ENCODE data around the gene USP21. TPM values are rescaled to one million over a fixed set of nuclear protein-coding genes. Genes with fewer than 3 reads are reported as not detected.

The USP21 gene, protein sequence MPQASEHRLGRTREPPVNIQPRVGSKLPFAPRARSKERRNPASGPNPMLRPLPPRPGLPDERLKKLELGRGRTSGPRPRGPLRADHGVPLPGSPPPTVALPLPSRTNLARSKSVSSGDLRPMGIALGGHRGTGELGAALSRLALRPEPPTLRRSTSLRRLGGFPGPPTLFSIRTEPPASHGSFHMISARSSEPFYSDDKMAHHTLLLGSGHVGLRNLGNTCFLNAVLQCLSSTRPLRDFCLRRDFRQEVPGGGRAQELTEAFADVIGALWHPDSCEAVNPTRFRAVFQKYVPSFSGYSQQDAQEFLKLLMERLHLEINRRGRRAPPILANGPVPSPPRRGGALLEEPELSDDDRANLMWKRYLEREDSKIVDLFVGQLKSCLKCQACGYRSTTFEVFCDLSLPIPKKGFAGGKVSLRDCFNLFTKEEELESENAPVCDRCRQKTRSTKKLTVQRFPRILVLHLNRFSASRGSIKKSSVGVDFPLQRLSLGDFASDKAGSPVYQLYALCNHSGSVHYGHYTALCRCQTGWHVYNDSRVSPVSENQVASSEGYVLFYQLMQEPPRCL
- 7.7 and 8.5 TPM in 2 replicates for total RNA-seq

DNA sequence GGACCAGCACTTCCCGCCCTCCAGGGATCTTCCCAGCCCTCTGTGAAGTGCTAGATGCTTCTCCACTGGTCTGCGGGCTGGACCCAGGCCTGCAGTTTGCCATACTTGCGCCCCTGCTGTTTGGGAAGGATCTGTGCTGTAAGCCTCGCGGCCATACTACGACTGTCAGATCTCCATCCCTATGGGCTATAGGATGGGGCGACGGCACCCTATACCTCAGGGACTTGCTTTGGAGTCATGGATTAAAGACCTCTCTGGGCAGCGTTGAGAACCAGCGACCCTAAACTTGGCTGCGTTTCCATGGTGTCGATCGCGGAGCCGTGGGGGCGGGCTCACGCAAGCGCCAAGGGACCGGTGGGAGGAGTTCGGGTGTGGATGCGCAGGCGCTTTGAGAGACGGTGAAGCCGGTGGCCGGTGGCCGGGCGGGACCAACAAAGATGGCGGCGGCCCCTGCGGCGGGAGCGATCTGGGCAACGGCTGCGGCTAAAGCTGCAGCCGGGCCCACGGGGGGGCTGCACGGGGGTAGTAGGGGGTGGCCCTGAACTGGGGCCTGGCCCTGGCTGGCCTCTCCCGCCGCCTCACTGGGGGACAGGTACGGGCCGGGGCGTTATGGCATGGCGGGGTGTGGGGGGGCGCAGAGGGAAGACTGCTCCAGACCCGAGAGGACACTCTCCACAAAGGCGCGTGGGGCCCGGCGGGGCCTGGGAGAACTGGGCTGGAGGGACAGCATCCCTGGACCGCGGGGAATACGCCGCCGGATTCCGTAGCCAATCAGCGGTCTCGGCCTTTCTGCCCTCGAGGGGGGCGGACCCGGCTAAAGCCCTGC, at the start of gene USP21:
TSS of gene USP21 (plus strand) at position 414 of the 826 bp plus-strand sequence. CDS start 1,141 bp downstream, outside the sequence.

DNA sequence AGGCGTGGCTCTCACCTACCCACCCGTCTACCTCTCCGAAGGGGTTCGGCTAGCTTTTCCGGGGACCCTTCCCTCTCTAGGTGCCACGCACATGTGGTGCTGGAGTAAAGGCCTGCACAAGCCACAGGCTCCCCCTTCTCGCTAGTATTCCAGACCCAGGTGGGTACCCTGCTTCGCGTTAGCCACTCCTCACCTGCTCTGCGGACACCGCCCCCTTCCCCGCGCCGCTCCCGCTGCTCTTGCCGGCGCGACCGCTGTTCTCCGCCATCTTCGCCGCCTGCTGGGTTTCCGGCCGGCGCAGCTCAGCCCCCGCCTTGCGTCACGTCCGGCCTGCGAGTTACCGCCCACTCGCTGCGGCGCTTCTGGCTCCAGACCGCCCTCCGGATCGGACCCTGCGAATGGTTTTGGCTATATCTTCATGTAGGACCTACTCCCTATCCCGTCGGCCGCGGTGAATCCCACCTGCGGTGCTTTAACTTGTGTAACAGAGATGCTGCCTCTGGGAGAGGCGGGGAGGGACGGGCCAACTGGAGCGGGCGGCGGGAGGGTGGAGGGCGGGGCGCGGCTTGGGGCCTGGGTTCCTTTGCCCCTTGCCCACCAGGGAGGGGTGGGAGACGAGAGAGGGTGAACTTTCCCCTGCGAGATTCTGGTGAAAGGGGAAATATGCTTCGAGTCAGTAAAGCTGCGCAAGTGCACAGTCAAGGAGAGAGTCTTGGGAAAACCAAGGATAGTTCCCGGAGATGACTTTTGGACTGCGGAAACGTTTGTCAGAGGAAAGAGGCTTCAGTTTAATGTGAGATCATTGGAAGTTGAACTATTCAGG, 41.3 kb upstream of the USP21 start, which contains the start of the genes NIT1 and PFDN2:
TSS of gene NIT1 (plus strand) at position 347 of the 823 bp plus-strand sequence. CDS start at position 419, 72 bp downstream.
TSS of gene PFDN2 (minus strand) at position 279 of the 823 bp plus-strand sequence. CDS start at position 268, 11 bp downstream.

DNA sequence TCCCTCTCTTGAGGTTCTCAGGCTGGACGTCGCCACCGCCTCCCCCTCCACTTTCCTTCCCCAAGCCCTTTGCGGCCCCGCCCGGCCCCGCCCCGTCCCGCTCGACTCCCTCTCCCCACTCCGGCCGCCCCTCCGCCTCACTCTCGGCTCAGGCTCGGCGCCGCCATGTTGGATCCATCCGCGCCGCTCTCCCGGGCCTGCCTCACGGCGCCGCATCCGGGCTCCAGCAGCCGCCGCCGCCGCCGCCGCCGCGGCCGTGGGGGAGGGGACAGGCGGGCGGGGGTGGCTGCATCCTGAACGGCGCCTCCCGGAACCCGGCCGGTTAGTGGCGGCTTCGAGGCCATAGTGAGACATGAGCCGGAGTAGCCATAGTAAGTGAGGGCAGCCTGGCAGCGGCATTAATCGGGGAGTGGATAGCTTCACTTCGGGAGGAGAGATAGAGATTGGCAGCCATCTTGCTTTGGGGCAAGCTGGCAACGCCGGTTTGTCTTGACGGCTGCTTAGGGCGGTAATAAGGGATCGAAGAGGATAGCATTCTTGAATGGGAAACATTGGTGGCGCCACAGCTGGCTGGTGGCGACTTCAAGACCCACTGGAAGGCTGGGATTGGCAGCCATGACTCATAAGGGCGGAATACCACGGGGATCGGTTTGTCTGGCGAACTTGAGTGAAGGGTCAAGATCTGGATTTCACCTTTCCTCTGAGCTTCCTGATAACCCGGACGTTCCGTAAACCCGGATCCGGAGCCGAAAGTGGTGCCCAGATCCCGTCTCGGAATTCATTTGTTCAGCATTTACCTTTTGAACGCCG, 26.7 kb upstream of the USP21 start, which contains the start of gene DEDD:
TSS of gene DEDD (minus strand) at position 258 of the 810 bp plus-strand sequence. CDS start 8,205 bp downstream, outside the sequence.

DNA sequence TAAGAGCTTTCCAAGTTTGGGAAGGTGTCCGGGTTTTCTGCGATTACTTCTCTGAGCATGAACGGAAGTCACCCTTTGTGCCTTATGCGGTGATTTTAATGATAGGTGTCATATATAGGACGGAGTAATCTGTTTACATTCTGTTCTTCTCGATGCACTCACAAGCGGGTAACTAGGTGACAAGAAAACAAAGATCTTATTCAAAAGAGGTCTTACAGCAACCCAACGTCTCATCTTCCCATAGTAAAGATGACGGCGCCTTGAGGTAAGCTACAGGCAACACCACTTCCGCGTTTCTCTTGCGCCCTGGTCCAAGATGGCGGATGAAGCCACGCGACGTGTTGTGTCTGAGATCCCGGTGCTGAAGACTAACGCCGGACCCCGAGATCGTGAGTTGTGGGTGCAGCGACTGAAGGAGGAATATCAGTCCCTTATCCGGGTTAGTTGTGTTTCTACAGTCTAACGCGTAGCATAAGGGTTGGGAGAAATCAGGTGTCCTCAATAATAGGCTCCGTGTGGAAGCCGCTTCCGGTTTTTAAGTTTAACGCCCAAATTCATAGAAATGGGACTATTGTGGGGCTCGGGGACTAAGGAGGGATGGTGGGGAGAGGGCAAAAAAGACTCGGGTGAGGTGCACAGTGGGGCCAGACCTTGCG, 5.5 kb upstream of the USP21 start, which contains the start of gene UFC1:
TSS of gene UFC1 (plus strand) at position 297 of the 656 bp plus-strand sequence. CDS start at position 317, 20 bp downstream.

DNA sequence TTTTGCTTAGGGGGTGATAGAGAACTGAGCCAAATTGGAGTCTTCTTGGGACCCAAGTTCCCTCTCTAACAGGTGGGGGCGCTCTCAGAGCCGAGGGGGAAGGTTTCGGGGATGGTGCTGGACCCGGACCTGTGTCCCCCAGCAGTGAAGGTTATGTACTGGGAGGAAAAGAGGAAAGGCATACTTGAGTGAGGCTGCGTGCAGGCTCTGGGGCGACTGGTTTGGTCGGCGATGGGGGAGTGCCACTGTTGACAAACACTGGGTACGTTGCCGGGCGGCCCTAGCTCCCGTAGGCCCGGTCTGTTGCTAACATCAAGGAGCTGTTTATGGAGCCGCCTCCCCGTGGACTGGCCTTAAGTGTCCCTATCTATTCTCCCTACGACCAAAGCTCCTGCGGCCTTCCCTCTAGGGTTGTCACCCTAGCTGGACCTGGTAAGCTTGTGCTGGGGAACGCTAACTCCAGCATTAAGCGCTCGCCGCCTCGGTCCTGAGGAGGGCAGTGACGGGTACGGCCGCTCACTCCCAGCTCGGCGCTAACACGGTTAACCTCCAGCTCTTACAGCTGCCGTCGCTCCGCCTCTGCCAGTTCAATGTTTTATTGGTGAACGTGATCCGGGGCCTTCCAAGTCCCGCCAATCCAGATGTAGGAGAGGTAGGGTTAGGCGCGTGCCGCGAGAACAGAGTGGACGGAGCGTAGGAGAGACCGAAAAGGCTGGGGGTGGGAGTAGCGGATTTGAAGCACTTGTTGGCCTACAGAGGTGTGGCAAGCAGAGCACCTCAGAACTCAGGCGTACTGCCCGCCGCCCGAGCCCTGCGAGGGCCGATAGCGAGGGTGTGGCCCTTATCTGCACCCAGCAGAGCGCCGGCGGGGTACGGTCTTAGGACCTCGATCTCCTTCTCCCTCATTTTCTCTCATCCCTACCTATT, 6.7 kb downstream of the USP21 start, which contains the start of gene PPOX:
TSS of gene PPOX (plus strand) at position 685 of the 927 bp plus-strand sequence. CDS start 422 bp downstream, outside the sequence.

DNA sequence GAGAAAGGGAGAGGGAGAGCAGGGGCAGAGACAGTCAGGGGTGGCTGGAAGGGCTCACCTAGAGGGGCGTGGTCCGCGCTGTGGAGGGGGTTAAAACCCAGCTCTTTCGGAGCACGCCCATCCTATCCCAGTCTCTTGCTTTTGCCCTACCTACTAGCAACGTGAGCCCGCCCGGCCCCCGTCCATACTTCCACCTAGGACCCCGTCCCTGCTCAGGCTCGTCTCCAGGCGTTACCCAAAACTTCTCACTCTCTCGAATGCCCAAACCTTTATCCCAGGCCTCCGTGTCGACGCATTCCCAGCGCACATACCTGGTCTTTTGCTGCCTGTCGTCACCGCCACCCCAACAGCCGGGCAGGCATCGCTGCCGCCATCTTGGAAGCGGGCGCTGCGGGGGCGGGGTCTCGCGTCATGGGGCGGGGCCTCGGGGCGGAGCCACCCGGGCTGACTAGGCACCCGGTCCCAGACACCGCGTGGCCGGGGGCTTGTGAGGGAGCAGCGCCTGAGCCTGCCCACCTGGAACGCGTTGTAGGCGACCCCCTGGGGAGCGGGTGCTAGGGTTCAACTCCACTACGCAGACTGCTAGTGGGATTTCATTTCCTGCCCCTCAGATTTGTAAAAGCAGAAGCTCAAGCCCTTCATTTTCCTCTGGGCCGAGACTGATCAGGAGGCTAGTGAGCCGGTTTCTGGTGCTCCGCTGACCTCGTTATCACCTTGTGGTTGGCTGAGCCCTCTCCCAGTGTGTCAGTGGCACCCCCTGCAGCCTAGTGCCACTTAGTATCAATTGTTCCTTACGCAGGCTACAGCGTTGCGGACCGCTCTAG, 18.0 kb downstream of the USP21 start, which contains the start of gene B4GALT3:
TSS of gene B4GALT3 (minus strand) at position 396 of the 824 bp plus-strand sequence. CDS start 1,447 bp downstream, outside the sequence.

DNA sequence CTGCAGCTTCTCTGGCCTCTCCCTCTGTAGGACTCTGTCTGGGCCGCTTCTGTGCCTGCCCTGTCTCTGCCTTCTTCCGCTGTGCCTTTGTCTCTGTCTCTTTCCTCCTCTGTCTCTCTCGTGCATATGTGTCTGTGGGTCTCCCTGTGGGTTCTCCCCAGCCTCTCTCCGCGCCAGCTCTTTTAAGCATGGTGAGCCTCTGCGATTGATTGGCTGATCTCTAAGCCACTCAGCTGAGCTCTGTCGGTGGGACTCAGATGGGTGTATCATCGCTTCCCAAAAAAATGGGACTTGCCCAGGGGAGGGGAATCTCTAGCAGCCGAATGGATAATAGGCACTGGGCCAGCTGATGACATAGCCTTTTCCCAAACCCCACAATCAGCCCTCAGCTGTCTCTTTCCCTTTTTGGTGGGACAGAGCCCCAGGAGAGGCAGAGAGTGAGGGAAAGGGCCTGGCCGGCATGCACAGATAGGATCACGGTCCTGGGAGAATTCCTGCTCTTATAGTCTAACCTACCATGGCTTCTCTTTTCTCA, 39.7 kb downstream of the USP21 start, which contains the start of gene ADAMTS4:
TSS of gene ADAMTS4 (minus strand) at position 158 of the 535 bp plus-strand sequence. CDS start 427 bp downstream, outside the sequence.

DNA sequence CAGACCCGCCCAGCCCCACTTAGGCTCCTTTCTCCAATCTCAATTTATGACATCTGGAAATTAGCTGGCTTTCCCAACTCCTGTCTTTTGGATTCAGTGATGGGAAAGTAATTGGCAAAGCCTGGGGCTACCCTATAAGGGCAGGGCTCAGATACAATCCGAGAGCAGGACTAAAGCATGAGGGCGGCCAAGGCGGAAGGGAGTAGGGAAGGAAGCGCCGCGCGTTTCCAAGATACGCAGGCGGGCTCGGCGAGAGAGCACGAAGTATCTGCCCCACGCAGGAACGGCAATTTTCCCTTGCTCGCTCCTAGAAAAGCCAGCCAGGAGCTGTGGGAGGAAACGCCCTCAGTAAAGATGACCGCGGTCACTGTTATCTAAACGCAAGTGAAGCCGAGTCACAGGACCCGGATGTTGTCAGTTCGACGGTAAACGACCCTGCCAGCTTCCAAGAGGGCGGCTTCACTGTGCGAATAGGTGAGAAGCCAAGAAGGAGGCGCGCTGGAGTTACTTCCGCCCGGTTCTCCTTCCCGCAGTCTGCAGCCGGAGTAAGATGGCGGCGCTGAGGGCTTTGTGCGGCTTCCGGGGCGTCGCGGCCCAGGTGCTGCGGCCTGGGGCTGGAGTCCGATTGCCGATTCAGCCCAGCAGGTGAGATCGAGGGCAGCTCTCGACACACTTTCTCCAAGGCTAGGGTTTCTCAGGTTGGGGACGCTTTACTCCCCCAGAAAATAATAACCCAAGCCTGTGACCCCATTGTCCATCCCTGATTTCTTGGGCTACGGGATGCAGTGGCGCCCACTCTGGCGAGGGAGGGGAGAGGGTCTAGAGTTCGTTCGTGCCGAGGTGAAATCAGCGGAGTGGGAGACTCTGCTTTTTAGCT, 42.8 kb downstream of the USP21 start, which contains the start of gene NDUFS2:
TSS of gene NDUFS2 (plus strand) at position 532 of the 877 bp plus-strand sequence. CDS start at position 551, 19 bp downstream.

DNA sequence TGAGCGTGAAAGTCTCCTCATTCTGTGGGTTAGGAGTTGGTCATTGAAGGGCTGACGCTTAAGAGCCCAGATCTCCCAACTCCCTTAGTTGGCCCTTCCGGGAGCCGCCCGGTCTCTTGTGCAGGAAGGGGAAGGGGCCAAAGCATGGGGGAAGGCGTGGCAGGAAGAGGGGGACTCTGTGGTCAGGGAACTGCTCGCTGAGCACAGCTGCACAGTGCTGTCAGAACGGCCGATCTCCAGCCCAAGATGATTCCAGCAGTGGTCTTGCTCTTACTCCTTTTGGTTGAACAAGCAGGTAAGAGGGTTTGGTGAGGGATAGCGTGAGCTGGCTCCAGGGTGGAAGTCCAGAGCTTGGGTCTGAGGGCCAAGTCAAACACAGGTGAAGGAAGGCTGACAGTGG, 55.8 kb downstream of the USP21 start, which contains the start of gene FCER1G:
TSS of gene FCER1G (plus strand) at position 220 of the 400 bp plus-strand sequence. CDS start at position 247, 27 bp downstream.

Other genes with a start within 250 kb of the USP21 start
- gene ITLN2, start 204.7 kb upstream of the USP21 start, total RNA-seq, result not detected in 2 replicates
- gene F11R, start 138.3 kb upstream of the USP21 start, total RNA-seq, result 97.3 and 126 TPM in 2 replicates
- gene TSTD1, start 120.5 kb upstream of the USP21 start, total RNA-seq, result 123 and 299 TPM in 2 replicates
- 20.1 and 30.0 TPM in 2 replicates for gene USF1, start 113.5 kb upstream of the USP21 start, total RNA-seq
- gene ARHGAP30, start 89.6 kb upstream of the USP21 start, total RNA-seq, result not detected in 2 replicates
- gene NECTIN4, start 69.9 kb upstream of the USP21 start, total RNA-seq, result 0.23 and 2.9 TPM in 2 replicates
- 0.68 and 2.7 TPM in 2 replicates for gene KLHDC9, start 61.1 kb upstream of the USP21 start, total RNA-seq
- 71.9 and 125 TPM in 2 replicates for gene PFDN2, start 41.5 kb upstream of the USP21 start, total RNA-seq
- gene NIT1, start 41.4 kb upstream of the USP21 start, total RNA-seq, result 39.4 and 42.0 TPM in 2 replicates
- 21.9 and 23.2 TPM in 2 replicates for gene DEDD, start 26.8 kb upstream of the USP21 start, total RNA-seq
- 48.9 and 74.6 TPM in 2 replicates for gene UFC1, start 5.5 kb upstream of the USP21 start, total RNA-seq
- 8.4 and 18.0 TPM in 2 replicates for gene PPOX, start 6.9 kb downstream of the USP21 start, total RNA-seq
- gene B4GALT3, start 18.0 kb downstream of the USP21 start, total RNA-seq, result 36.7 TPM in 2 replicates
- 0.08 and 1.5 TPM in 2 replicates for gene ADAMTS4, start 39.6 kb downstream of the USP21 start, total RNA-seq
- 120 and 122 TPM in 2 replicates for gene NDUFS2, start 42.9 kb downstream of the USP21 start, total RNA-seq
- gene FCER1G, start 55.8 kb downstream of the USP21 start, total RNA-seq, result 0.70 TPM in 1 of 2 replicates, not detected in the other
- not detected in 2 replicates for gene APOA2, start 64.1 kb downstream of the USP21 start, total RNA-seq
- 10.1 and 16.2 TPM in 2 replicates for gene TOMM40L, start 66.6 kb downstream of the USP21 start, total RNA-seq
- gene NR1I3, start 78.7 kb downstream of the USP21 start, total RNA-seq, result not detected in 2 replicates
- gene PCP4L1, start 99.2 kb downstream of the USP21 start, total RNA-seq, result not detected in 2 replicates
- 0.61 and 0.86 TPM in 2 replicates for gene MPZ, start 150.5 kb downstream of the USP21 start, total RNA-seq
- 29.3 and 39.3 TPM in 2 replicates for gene SDHC, start 154.9 kb downstream of the USP21 start, total RNA-seq
- not detected in 2 replicates for gene CFAP126, start 208.4 kb downstream of the USP21 start, total RNA-seq